ENCODE measurements around the gene COL12A1. TPM values are rescaled to one million over a fixed set of nuclear protein-coding genes. Genes with fewer than 3 reads are reported as not detected.

COL12A1 gene
- total and polyA plus RNA-seq, 2 experiments from 2014 or later = 0.39 to 6.3 TPM

DNA sequence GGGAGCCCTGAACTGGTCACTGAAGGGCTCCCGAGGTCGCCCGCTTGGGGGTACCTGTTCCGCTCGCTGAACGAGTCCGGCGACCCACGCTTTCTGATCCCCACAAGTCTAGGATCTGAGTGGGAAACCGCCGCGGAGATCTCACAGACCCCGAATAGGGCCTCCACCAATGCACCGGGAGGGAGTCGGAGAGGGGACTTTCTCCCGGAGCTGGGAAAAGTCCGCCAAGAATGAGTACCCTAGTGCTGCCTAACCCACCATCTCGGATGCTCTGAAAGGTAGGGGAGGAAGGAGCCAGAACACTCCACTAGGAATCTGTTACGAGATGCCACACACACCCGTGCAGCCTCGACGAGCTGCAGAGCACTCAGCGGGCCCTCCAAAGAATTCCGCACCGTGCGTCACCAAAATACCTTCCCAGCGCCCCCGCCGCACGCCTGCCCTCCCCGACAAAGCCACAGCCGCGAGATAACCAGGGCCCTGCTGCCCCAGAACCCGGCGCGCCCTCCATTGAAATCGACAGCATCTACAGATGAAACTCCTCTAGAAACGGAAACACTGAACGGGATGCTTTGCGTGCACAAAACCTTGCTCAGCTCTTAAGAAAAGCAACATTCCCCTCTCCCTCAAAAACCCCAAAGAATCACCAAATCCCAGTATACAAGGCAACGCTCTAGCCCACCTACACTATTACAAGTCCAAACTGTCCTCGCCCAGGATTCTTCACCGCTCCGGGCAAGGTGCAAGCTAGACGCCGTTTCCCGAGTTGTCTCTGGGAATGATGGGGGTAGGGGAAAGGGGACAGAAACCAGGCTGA is 686 bp downstream of the COL12A1 start:
- H3F3A ChIP-seq (replicated peaks; ENCODE audit: low read depth) = no peaks in the 10 kb centered on the region
- H3K9me2 ChIP-seq (ENCODE audit: insufficient read depth) = no peaks in the 10 kb centered on the region
- ATAC-seq (peak; percentile 0; the same call in 2 of the 3 replicates), DNase-seq (ENCODE audit: low spot score) (peak; percentile 68)
- H3K79me2 ChIP-seq (replicated peaks; ENCODE audit: insufficient read depth) = no peaks in the 10 kb centered on the region
- H3K36me3 ChIP-seq (ENCODE audit: insufficient read depth) = no peaks in the 10 kb centered on the region
- H3K4me3 ChIP-seq = peak overlapping the region; percentile 80
- Mint-ChIP-seq H3K27ac (no peak overlapping the region), H3K4me3 (peak overlapping the region; percentile 78), H3K36me3 (ENCODE audit: low read depth) (no peaks in the 10 kb centered on the region), H3K4me1 (peaks cover 41% of the 10 kb centered on the region; the same call in 2 of the 3 replicates), H3K27me3 (ENCODE audit: insufficient read depth, low read depth, poor library complexity) (peaks cover 81% of the 10 kb centered on the region), H3K9me3 (no peaks in the 10 kb centered on the region; the same call in 2 of the 3 replicates)
- peaks cover 29% of the 10 kb centered on the region for H3K4me1 ChIP-seq (ENCODE audit: insufficient read depth)
- H3K27me3 ChIP-seq (ENCODE audit: insufficient read depth) = peaks cover 95% of the 10 kb centered on the region
- peak overlapping the region; percentile 98 for H3K4me2 ChIP-seq
- H4K20me1 ChIP-seq (replicated peaks; ENCODE audit: insufficient read depth) = no peaks in the 10 kb centered on the region
- no peak overlapping the region for H3K27ac ChIP-seq (ENCODE audit: low read depth)
- TF ChIP-seq, protein P1, sequence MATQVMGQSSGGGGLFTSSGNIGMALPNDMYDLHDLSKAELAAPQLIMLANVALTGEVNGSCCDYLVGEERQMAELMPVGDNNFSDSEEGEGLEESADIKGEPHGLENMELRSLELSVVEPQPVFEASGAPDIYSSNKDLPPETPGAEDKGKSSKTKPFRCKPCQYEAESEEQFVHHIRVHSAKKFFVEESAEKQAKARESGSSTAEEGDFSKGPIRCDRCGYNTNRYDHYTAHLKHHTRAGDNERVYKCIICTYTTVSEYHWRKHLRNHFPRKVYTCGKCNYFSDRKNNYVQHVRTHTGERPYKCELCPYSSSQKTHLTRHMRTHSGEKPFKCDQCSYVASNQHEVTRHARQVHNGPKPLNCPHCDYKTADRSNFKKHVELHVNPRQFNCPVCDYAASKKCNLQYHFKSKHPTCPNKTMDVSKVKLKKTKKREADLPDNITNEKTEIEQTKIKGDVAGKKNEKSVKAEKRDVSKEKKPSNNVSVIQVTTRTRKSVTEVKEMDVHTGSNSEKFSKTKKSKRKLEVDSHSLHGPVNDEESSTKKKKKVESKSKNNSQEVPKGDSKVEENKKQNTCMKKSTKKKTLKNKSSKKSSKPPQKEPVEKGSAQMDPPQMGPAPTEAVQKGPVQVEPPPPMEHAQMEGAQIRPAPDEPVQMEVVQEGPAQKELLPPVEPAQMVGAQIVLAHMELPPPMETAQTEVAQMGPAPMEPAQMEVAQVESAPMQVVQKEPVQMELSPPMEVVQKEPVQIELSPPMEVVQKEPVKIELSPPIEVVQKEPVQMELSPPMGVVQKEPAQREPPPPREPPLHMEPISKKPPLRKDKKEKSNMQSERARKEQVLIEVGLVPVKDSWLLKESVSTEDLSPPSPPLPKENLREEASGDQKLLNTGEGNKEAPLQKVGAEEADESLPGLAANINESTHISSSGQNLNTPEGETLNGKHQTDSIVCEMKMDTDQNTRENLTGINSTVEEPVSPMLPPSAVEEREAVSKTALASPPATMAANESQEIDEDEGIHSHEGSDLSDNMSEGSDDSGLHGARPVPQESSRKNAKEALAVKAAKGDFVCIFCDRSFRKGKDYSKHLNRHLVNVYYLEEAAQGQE (IDR thresholded peaks at IDR 0.05; ENCODE audit: unreplicated experiment) = no peak
- TF ChIP-seq EZH2phosphoT487 (IDR thresholded peaks at IDR 0.05; ENCODE audit: unreplicated experiment) = peak; percentile 71
- no peak for TF ChIP-seq STAT1 (IDR thresholded peaks at IDR 0.05; ENCODE audit: unreplicated experiment)
- TF ChIP-seq CREB1 (CRISPR knock-in tag; IDR thresholded peaks at IDR 0.05; ENCODE audit: low read depth) = no peak
- TF ChIP-seq, protein P2, sequence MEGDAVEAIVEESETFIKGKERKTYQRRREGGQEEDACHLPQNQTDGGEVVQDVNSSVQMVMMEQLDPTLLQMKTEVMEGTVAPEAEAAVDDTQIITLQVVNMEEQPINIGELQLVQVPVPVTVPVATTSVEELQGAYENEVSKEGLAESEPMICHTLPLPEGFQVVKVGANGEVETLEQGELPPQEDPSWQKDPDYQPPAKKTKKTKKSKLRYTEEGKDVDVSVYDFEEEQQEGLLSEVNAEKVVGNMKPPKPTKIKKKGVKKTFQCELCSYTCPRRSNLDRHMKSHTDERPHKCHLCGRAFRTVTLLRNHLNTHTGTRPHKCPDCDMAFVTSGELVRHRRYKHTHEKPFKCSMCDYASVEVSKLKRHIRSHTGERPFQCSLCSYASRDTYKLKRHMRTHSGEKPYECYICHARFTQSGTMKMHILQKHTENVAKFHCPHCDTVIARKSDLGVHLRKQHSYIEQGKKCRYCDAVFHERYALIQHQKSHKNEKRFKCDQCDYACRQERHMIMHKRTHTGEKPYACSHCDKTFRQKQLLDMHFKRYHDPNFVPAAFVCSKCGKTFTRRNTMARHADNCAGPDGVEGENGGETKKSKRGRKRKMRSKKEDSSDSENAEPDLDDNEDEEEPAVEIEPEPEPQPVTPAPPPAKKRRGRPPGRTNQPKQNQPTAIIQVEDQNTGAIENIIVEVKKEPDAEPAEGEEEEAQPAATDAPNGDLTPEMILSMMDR (conservative IDR thresholded peaks at IDR 0.05; ENCODE audit: low read depth in 2 of 2) = no peak
- no peak for TF ChIP-seq ZNF114 (CRISPR knock-in tag; IDR thresholded peaks at IDR 0.05)
- peak; percentile 92 for TF ChIP-seq EZH2 (IDR thresholded peaks at IDR 0.05; ENCODE audit: low read depth, unreplicated experiment)
- no peak for TF ChIP-seq POLR2AphosphoS5 (IDR thresholded peaks at IDR 0.05; ENCODE audit: low read depth)
- TF ChIP-seq JUNB (IDR thresholded peaks at IDR 0.05; ENCODE audit: unreplicated experiment) = no peak
- H2AFZ ChIP-seq = peak overlapping the region; percentile 99
